IPS DF 4.7 (cell line): ENCODE data around the gene DPH5.
A peak's percentile ranks its signal among the peaks of the same experiment; 100 is the strongest.
"Not testable (repeated sequence)": the region's sequence is repeated elsewhere in the genome, so short reads cannot be mapped to it uniquely, and the experiment has no call there.

Experiments
- DNase-seq: peaks from one replicate; pipeline ENCODE4 v3.0.0-alpha.2; 2013; ENCODE audit warnings: low spot score; ENCODE audit errors: extremely low read depth

Gene DPH5

DNA sequence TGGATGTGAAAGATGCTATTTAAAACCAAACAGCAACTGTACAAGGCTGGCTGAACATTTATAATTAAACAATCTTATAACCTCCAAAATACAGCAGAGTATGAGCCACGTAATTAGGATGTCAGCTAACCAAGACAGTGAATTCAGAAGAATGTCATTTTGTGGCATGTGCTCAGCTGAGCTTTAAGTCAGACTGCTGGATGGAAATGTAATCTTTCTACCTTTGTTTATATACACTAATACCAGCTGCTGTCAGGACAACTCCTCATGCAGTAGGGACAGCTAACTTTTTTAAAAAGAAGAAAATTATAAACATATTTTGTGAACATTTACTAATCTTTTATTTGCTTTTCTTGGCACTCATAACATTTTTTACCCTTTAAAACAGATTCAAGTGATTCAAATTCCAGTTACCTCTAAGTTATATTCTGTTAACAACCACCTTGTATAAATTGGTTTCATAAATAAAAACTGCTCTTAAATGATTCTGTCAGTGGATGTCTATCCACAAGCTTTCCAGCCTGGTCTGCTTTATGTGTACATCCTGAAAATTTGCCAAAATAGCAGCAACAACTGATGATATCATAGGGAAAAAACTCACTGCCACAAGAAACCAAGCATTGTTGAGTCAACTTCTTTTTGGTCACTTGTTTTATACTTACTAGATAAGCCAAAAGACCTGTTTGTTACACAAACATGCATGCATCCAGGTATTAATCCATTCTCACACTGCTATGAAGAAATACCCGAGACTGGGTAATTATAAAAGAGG lies 36.1 kb downstream of the DPH5 start:
- DNase-seq: no peak

DNA sequence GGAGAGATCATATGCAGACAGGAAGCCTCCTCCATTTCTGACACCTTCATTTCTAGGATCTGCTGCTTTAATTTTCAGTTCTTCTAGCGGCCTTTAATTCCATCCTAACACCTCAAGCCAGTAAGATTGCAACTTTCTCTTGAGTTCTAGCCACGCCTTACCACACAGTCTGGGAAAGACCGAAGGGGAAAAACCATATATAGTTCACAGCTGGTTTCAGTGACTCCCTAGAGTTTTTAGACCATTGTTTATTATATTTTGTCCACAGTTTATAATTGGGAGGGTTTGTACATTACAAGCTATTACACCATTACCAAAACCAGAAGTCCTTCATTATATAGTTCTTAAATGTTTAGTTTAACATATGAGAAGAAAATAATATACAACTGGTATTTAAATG lies 37.5 kb downstream of the DPH5 start:
- DNase-seq: no peak

DNA sequence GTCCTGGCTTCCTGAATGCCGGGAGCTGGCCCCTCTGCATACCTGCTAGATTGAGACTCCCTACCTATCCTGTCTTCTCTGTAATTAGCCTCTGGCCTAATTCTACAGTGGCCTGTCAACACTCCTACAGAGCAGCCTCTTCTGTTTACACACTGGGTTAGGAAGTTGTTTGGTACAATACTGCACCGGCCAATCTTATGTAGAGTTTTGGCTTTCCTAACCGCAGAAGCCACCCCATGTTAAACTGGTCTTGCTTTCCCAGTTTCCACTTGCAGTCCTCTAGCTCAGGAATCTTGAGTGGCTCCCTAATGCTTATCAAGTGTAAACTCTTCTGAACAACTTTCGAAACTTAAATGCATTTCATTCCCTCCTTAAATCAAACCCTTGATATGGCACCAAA lies 42.8 kb downstream of the DPH5 start:
- DNase-seq: no peak

DNA sequence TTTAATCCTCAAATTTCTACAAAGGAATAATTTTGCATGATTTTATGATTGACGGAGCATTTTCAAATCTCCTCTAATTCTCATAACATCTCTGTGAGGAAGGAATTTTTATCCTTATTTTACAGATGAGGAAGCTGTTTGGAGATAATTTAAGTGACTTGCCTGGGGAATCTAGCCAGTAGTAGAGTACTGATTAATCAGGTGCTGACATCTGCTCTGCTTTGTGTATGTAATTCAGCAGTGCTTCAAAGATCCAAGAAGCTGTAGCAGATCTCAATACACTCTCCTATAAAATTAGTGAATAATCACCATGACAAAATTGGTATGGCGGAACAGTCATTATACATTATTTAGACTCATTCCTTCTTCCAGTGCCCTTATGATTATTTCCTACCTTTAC lies 46.0 kb downstream of the DPH5 start:
- no peak for DNase-seq

DNA sequence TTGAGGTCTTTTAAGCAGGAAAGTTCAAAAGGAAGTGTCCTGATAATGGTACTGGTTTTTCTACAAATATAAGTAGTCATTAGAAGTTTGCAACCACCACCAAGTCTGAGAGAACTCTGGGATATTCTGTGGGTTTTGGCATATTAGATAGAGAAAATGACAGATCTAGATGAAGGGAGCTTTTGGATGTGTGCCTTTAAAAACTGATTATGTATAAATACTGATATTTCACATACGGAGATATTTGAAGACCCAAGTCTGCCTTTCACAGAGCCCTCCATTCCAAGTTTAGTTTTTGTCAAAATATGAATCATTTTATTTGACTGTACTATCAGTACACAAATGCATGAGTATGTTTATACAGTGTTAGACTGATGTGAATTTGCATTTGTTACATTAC lies 48.6 kb downstream of the DPH5 start:
- DNase-seq: no peak

DNA sequence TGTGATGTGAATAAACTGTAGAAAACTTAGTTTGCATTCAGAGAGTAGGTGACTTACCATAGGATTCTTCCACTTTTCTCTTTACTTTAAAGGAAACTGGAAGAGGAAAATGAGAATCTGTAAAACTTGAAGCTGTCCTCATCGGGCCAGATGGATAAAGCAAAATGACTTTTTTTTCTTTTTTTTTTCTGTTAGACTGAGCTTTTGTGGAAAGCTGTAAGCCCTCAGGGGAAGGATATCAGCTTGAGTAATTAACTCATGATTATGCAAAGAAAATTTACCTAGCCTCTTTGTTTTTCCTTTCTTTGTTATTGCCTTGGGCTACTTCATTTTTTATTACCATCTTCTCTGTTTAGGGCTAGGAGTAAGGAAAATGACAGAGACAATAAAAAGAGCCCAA lies 53.4 kb downstream of the DPH5 start:
- no peak for DNase-seq

DNA sequence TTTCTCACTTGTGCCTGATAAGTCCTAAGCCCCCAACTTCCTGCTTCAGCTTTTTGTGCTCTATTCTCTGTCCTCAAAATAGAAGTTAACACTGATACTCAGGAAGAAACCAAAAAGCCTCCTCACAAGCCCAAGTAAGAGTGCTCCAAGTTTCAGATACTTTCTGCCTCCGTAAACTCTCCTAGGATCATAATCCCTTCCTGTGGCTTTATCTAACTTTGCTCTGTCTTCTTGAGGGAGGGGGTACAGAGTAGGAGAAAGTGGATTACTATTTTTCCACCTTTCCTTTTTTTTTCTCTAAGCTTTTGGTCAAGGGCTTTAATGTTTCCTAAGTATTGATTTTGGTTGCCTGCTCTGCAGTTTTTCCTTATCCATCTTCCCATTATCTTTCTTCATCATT lies 54.6 kb downstream of the DPH5 start:
- DNase-seq: no peak

DNA sequence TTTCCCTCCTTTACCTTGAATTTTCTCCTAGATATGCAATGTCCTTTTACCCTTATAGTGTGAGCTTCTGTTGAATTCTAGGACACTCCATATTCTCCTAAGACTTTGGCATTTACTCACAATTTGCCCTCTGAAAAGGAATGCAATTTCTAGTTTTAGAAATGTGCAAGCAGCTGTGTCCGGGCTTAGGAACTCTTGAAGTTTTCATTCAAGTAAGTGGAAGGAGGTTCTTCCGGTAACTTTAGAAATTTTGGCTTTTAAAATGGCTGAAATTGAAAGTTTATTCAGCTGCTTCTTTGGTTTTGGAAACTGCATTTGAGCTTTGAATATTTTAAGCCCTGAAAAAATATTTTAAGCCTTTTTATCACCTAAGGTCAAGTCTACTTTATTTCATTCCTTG lies 56.3 kb downstream of the DPH5 start:
- no peak for DNase-seq

DNA sequence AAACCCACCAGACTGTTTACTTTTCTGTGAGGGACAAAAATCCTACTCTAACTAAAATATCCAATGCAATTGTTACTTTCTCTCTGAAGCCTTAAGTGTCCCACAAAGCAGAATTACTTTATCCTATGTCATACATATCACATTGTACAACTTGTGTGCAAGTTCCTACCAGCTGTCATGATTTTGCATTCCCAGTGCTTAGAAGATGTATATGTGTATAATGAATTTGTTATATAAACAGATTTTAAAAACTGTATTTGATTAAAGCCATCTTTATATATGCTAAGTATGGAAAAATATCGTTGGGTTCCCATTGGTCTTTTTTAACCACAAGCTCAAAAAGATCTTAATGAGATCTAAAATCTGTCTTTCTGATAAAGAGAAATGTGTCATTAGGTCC lies 57.0 kb downstream of the DPH5 start:
- no peak for DNase-seq

DNA sequence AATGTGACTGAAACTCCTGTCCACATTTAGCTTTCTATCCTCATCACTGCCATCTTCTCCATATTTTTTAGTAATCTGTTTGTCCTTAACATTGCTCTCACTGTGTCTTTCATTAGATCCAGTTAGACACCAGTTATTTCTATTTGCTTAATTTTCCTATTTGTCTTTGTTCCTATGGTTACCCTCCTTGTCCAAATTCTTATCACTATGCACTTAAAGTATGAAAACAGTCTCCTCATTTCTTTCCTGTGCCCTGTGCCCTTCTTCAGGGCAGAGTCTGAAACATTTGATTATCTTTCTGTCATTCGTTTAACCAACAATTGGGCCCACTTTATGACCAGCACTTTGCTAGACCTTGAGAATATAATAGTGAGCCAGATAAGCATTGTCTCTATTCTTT lies 65.5 kb downstream of the DPH5 start:
- no peak for DNase-seq

DNA sequence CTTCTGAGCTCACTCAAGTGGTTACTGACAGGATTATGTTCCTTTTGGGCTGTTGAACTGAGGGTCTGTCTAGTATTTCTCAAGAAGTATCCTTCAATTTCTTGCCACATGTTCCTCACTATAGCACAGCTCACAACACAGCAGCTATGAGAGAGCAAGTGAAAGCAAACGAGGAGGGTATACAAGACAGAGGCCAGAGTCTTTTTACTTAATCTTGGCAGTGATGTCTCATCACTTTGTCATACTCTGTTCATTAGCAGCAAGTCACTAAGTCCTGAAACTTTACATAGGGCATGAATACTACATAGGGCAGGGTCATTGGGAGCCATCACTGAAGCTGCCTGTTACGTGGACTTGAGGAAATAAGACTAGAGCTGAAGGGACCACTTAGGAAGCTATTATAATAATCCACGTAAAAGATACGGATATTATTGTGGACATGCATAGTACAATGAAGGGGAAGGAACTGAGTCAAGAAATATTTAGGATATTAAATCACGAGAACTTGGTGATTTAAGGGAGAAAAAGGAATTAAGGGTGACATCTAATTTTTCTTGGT lies 66.0 kb downstream of the DPH5 start:
- no peak for DNase-seq

DNA sequence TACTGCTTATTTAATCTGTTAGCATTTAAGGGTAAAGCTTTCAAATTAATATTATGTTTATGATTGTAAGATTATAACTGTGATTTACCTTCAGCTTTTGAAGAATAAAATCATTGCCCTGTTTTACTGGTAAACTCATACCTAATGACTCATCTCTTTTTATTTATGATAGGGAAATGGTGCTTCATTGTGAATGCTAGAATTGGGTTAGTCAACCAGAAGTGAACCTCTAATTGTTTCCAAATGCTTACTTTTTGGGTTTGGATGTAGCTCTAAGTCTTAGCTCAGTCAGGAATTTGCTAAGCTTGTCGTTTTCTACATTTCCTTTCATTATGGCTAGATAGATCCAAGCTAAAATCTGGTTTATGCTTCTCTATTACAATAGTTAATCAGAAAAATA lies 70.3 kb downstream of the DPH5 start:
- no peak for DNase-seq

DNA sequence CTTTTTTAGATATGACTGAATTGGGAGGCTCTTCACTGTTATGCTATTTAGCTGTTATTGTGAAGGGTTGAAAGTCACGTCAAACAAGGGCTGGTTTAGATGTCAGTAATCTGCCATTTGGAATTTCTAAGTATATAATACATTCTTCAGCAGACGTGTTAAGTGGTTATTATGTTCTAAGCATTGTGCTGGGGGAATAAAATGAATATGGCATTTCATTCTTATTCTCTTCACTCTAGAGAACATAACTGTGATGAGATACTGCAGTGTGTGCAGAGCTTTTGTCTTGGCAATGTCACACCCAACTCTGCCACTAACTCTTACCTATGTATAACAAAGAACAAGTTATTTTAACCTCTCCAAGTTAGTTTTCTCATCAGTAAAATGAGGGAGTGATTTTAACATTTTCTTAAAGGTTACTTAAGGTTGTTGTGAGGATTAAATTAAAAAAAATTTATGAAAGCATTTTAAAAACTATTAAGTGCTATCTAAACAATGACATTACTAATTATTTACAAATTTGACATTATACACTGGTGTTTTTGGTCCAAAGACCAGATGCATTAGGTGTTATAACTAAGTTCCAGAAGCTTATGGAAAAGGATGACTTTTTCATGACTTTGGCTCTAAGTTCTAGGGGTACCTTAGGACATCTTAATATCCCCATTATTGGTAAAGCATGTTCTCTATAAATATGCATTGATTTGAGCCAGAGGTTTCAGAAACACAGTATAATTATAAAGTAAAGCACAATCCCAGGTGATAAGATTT lies 71.4 kb downstream of the DPH5 start:
- no peak for DNase-seq

DNA sequence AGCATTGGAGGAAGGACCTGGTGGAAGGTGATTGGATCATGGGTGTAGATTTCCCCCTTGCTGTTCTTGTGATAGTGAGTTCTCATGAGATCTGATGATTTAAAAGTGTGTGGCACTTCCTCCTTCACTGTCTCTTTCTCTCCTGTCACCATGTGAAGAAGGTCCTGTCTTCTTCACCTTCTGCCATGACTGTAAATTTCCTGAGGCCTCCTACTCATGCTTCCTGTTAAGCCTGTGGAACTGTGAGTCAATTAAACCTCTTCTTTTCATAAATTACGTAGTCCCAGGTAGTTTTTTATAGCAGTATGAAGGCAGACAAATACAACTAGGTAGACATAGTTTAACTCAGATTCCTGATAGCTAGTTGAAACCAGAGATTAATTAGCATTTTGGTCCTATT lies 72.6 kb downstream of the DPH5 start:
- DNase-seq: not testable (repeated sequence)

DNA sequence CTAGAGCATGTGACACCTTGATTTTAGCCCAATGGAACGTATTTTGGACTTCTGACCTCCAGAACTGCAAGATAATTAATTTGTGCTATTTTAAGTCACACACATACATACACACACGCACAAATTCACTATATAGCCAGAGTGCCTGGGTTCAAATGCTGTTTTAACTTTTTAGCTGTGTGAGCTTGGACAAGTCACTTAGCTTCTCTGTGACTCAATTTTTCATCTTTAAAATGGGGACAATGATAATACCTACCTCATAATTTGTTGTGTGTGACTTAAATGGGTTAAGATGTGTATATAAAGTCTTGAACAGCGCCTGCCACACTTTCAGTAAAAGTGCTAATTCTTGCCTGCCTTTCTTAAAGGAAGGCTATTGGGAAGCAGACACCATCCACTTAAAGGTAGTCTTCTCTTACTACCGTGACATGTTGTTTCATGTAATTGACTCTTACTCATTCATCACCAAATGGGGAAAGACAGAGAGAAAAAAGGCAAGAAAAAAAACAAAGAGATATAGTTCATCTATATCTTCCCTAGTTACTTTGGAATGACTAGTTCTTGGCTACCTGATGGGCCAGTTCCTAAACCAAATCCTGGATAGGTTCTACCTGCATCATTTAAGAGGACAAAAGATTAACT lies 73.4 kb downstream of the DPH5 start:
- DNase-seq: no peak

DNA sequence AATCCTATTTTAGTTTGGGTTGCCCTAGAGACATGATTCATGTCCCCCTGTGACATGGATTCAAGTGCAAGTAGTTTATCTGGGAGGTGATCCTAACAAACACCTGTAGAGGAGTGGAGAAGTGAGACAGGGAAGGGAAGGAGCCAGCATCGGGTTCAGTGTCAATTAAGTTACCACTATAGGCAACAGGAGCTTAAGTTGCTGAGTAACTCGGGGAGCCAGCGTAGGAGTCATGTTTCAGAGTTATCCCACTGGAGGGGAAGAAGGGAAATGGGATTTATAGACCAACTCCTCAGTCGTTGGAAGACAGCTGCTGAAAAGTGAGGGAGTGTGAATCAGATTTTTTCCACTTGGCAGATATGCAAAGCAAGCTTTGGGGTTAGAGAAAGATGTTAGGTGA lies 74.8 kb downstream of the DPH5 start:
- DNase-seq: peak; percentile 7

DNA sequence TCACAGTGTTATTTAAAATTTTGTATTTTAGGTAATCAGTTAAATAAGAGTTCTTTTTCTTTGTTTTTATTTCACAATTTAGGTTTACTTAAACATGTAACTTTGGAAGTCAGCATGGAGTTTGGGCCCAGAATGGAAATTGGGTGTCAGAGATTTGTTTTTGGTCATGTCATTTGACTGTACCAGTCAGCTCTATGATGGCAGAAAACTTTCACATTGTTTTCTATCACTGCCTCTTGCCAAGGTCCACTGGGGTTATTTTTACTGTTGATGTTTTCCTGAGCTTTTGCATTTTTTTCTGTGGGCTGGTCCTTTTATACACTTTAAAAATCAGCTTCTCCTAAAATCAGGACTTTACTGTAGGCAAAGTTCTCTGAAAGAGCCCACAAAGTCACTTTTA lies 75.2 kb downstream of the DPH5 start:
- no peak for DNase-seq

DNA sequence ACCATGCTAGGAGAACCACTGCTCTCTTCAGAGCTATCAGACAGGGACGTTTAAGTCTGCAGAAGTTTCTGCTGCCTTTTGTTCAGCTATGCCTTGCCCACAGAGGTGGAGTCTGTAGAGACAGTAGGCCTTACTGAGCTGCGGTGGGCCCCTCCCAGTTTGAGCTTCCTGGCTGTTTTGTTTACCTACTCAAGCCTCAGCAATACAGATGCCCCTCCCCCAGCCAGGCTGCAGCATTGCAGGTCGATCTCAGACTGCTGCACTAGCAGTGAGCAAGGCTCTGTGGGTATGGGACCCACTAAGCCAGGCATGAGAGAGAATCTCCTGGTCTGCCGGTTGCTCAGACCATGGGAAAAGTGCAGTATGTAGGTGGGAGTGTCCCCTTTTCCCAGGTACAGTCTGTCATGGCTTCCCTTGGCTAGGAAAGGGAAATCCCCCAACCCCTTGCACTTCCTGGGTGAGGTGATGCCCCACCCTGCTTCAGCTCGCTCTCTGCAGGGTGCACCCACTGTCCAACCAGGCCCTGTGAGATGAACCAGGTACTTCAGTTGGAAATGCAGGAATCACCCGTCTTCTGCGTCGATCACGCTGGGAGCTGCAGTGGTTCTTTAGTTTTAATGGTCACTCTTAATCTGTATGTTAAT lies 75.9 kb downstream of the DPH5 start:
- DNase-seq: peak; percentile 36

DNA sequence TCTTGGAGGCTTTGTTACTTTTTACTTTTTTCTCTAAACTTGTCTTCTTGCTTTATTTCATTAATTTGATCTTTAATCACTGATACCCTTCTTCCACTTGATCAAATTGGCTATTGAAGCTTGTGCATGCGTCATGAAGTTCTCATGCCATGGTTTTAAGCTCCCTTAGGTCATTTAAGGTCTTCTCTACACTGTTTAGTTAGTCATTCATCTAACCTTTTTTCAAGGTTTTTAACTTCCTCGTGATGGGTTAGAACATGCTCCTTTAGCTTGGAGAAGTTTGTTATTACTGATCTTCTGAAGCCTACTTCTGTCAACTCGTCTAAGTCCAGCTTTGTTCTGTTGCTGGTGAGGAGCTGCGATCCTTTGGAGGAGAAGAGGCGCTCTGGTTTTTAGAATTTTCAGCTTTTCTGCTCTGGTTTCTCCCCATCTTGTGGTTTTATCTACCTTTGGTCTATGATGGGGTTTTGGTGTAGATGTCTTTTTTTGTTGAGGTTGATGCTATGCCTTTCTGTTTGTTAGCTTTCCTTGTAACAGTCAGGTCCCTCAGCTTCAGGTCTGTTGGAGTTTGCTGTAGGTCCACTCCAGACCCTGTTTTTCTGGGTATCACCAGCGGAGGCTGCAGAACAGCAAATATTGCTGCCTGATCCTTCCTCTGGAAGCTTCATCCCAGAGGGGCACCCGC lies 76.7 kb downstream of the DPH5 start:
- not testable (repeated sequence) for DNase-seq

DNA sequence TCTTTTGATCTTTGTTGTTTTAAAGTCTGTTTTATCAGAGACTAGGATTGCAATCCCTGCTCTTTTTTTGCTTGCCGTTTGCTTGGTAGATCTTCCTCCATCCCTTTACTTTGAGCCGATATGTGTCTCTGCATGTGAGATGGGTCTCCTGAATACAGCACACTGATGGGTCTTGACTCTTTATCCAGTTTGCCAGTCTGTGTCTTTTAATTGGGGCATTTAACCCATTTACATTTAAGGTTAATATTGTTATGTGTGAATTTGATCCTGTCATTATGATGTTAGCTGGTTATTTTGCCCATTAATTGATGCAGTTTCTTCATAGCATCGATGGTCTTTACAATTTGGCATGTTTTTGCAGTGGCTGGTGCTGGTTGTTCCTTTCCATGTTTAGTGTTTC lies 77.8 kb downstream of the DPH5 start:
- not testable (repeated sequence) for DNase-seq

DNA sequence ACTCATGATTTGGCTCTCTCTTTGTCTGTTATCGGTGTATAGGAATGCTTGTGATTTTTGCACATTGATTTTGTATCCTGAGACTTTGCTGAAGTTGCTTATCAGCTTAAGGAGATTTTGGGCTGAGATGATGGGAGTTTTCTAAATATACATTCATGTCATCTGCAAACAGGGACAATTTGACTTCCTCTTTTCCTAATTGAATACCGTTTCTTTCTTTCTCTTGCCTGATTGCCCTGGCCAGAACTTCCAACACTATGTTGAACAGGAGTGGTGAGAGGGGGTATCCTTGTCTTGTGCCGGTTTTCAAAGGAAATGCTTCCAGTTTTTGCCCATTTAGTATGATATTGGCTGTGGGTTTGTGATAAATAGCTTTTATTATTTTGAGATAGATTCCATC lies 79.5 kb downstream of the DPH5 start:
- not testable (repeated sequence) for DNase-seq
